Stomach (tissue), 9 donors: ENCODE measurements around the gene TMEM248. TPM values are rescaled to one million over a fixed set of nuclear protein-coding genes. Genes with fewer than 3 reads are reported as not detected.
"Not testable (repeated sequence)": the region's sequence is repeated elsewhere in the genome, so short reads cannot be mapped to it uniquely, and the experiment has no call there.

Experiments
- DNase-seq, 2 donors: peaks; one replicate each; pipeline versions ENCODE4 v3.0.0 to v3.0.0-alpha.2; 2013 to 2019
- H3K27ac ChIP-seq, 5 donors: fragments of 200-600 bp in 4 of 5; sonication (generic) in 4 of 5; one replicate each; pipeline ENCODE4 v1.5.1; 2013 to 2019; ENCODE audit warnings: mild to moderate bottlenecking in 1 of 5, moderate library complexity in 1 of 5
- H3K27me3 ChIP-seq, 3 donors: fragments of 200-600 bp; sonication (generic); one replicate each; pipeline ENCODE4 v1.5.1; 2017 to 2019; ENCODE audit warnings: mixed run types in 1 of 3
- H3K36me3 ChIP-seq, 4 donors: fragments of 200-600 bp; sonication (generic); 1 replicate in 3 of 4; 2 replicates in 1 of 4; pipeline ENCODE4 v1.5.1; 2016 to 2019
- H3K4me1 ChIP-seq, 4 donors: fragments of 200-600 bp; sonication (generic); one replicate each; pipeline ENCODE4 v1.5.1; 2016 to 2019
- H3K4me3 ChIP-seq, 4 donors: fragments of 200-600 bp; sonication (generic) in 3 of 4; one replicate each; pipeline ENCODE4 v1.5.1; 2016 to 2019; ENCODE audit warnings: mild to moderate bottlenecking in 1 of 4
- H3K9me3 ChIP-seq, 4 donors: fragments of 200-600 bp; sonication (generic); one replicate each; pipeline ENCODE4 v1.5.1; 2016 to 2019
- EP300 ChIP-seq: sonication (generic); formaldehyde crosslinking; IDR thresholded peaks from one replicate; pipeline ENCODE4 v1.6.1; 2017; ENCODE audit warnings: antibody characterized with exemption
- POLR2A ChIP-seq, 4 donors: fragments of 450-650 bp; IDR thresholded peaks; one replicate each; pipeline ENCODE4 v1.6.1; 2016; ENCODE audit warnings: antibody characterized with exemption in 4 of 4, control low read depth in 2 of 4, mild to moderate bottlenecking in 1 of 4, moderate library complexity in 1 of 4
- POLR2AphosphoS5 ChIP-seq, 3 donors: sonication (generic); formaldehyde crosslinking; IDR thresholded peaks; one replicate each; pipeline ENCODE4 v1.6.1; 2016; ENCODE audit warnings: antibody characterized with exemption in 3 of 3
- WGBS, 5 donors: extraction: QIAGEN DNeasy Blood & Tissue Kit in 3 of 5; methylation state at CpG; one replicate each; pipeline versions ENCODE4 v1.1.5 to v1.1.7; 2013 to 2018; 5-methylcytosine and 5-hydroxymethylcytosine counted together
- intact Hi-C: fragments of 100-400 bp; cut with DNase I; formaldehyde crosslinking; loops from one replicate; pipeline ENCODE4 v1.15.1; 2023; ENCODE audit warnings: low total_unique reads
- polyA plus RNA-seq, 3 donors: library from polyadenylated mRNA; stranded (reverse); fragments of 200-250 nt; gene quantifications; one replicate each; pipeline ENCODE4 v1.2.3, GENCODE V29; 2013
- total RNA-seq, 5 donors: library from RNA; depleted of rRNA; stranded (reverse); fragments of >200 nt; gene quantifications; one replicate each; pipeline versions ENCODE4 v1.1.0 to v1.2.3, GENCODE V29; 2014 to 2016
- TF ChIP-seq, protein P1 (sequence below), 7 experiments: fragments of 450-650 bp in 4 of 7; fragments of 200-600 bp in 3 of 7; sonication (generic) in 3 of 7; IDR thresholded peaks; one replicate each; pipeline ENCODE4 v1.5.1; 2016 to 2019; ENCODE audit warnings: antibody characterized with exemption in 7 of 7, control low read depth in 2 of 7, mild to moderate bottlenecking in 1 of 7
- donor health status: healthy with polysubstance abuse.
- donor health status: Bipolar disorder and iron deficiency.
- donor health status: healthy.

The TMEM248 gene
- total and polyA plus RNA-seq, 8 donors, result 20.3 to 157 (median 118) TPM

DNA sequence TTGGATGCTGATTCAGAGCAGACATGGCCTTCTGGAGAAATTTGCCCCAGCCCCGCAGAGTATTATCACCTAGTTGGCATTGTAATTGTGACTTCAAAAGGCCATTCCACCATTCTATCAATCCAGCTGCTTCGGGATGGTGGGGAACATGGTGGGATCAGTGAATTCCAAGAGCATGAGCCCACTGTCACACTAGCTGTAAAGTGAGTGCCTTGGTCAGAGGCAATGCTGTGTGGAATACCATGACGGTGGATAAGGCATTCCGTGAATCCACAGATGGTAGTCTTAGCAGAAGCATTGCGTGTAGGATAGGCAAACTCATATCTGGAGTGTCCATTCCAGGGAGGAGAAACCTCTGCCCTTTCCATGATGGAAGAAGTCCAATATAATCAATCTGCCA, 13.3 kb upstream of the TMEM248 start:
- Histone ChIP-seq H3K27me3 (no peaks in the 10 kb centered on the region), H3K27ac (no peak overlapping the region), H3K4me3 (no peak overlapping the region), H3K9me3 (no peaks in the 10 kb centered on the region), H3K4me1 (no peaks in the 10 kb centered on the region), H3K36me3 (peaks cover 0 to 28% (median 12%) of the 10 kb centered on the region in 4 donors)
- WGBS, 5 donors, result 94 to 97% (median 96%) methylated on average over 5 of the region's 5 CpGs
- TF ChIP-seq EP300, result no peak
- TF ChIP-seq, protein P1, sequence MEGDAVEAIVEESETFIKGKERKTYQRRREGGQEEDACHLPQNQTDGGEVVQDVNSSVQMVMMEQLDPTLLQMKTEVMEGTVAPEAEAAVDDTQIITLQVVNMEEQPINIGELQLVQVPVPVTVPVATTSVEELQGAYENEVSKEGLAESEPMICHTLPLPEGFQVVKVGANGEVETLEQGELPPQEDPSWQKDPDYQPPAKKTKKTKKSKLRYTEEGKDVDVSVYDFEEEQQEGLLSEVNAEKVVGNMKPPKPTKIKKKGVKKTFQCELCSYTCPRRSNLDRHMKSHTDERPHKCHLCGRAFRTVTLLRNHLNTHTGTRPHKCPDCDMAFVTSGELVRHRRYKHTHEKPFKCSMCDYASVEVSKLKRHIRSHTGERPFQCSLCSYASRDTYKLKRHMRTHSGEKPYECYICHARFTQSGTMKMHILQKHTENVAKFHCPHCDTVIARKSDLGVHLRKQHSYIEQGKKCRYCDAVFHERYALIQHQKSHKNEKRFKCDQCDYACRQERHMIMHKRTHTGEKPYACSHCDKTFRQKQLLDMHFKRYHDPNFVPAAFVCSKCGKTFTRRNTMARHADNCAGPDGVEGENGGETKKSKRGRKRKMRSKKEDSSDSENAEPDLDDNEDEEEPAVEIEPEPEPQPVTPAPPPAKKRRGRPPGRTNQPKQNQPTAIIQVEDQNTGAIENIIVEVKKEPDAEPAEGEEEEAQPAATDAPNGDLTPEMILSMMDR (IDR thresholded peaks at IDR 0.05), result no peak
- no peak for TF ChIP-seq POLR2AphosphoS5 (IDR thresholded peaks at IDR 0.05)
- no peak for TF ChIP-seq POLR2A (IDR thresholded peaks at IDR 0.05)
- intact Hi-C loops, result no loop called here
- no peak for DNase-seq

DNA sequence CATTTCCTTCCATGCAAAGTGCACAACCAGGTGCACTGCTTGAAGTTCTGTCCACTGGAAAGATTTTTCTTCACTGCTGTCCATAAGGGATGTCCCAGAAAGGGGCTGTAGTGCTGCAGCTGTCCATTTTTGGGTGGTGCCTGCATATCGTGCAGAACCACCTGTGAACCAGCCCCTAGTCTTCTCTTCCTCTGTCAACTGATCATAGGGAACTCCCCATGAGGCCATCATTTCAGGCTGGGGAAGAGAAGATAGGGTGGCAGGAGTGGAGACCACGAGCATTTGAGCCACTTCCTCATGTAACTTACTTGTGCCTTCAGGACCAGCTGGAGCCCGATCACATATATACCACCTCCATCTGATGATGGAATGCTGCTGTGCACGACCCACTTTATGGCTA, 12.4 kb upstream of the TMEM248 start:
- H3K4me1 ChIP-seq, intact Hi-C loops, H3K27me3 ChIP-seq, DNase-seq, H3K27ac ChIP-seq, H3K9me3 ChIP-seq, H3K4me3 ChIP-seq: not testable (repeated sequence)
- peaks cover 0 to 19% (median 8%) of the 10 kb centered on the region in 4 donors for H3K36me3 ChIP-seq
- WGBS, 5 donors, result 78 to 88% (median 82%) methylated on average over 3 to 4 of the region's 4 CpGs

DNA sequence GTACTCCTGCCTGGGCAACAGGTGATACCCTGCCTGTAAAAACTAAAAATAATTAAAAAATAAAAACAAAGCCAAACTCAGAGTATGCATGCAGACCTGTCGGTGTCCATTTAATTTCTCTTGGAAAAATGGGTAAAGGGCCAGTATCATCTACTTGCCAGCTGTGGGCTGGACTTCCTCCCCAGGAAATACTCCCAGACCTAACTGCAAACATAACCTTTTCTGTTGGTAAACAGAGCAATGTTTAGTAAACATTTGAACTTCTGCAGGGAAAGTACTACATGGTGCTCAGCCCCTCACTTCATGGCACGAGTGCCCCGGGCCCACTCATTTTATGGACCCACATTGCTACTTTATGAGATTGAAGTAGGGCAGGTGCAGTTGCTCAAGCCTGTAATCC, 10.2 kb upstream of the TMEM248 start:
- no peak for DNase-seq
- Histone ChIP-seq H3K9me3 (no peaks in the 10 kb centered on the region), H3K4me1 (no peaks in the 10 kb centered on the region), H3K4me3 (no peak overlapping the region), H3K27me3 (no peaks in the 10 kb centered on the region), H3K27ac (no peak overlapping the region), H3K36me3 (no peaks in the 10 kb centered on the region)
- 56 to 90% (median 74%) methylated on average over 3 of the region's 3 CpGs for WGBS, 5 donors
- TF ChIP-seq EP300 (no peak), POLR2AphosphoS5 (IDR thresholded peaks at IDR 0.05) (no peak), POLR2A (IDR thresholded peaks at IDR 0.05) (no peak)
- TF ChIP-seq, protein P1 (IDR thresholded peaks at IDR 0.05), result no peak
- intact Hi-C loops, result no loop called here

DNA sequence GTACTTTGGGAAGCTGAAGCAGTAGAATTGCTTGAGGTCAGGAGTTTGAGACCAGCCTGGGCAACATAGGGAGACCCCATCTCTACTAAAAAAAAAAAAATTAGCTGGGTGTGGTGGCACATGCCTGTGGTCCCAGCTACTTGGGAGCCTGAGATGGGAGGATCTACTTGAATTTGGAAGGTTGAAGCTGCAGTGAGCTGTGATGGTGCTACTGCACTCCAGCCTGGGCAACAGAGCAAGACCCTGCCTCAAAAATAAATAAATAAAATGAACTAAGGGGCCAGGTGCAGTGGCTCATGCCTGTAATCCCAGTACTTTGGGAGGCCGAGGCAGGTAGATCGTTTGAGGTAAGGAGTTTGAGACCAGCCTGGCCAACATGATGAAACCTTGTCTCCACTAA, 9.8 kb upstream of the TMEM248 start:
- H3K4me3 ChIP-seq, H3K9me3 ChIP-seq, H3K27ac ChIP-seq, H3K27me3 ChIP-seq, intact Hi-C loops, H3K36me3 ChIP-seq, DNase-seq, H3K4me1 ChIP-seq: not testable (repeated sequence)
- WGBS, 5 donors, result 90 to 95% (median 93%) methylated on average over 2 of the region's 2 CpGs

DNA sequence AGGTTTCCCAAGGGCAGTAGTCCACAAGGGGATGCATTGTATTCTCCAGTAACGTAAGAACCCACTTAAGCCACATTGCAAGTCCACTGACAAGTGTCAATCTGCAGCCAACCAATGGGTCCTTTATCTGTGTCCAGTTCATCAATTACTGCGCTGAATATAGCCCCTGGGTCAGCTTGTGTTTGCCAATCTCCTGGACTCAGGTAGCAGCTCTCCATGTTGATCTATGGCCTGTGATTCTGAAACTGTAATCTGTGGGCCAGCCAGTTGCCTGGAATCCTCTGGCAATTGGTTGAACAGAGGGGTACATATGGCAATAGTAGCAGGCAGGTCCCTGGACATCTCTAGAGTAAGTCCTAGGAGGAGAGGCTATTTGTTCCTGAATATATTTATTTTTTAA, 8.8 kb upstream of the TMEM248 start:
- TF ChIP-seq, protein P1 (IDR thresholded peaks at IDR 0.05), result no peak
- TF ChIP-seq EP300 (no peak), POLR2A (IDR thresholded peaks at IDR 0.05) (no peak), POLR2AphosphoS5 (IDR thresholded peaks at IDR 0.05) (no peak)
- Histone ChIP-seq H3K27ac (no peak overlapping the region), H3K4me3 (no peak overlapping the region), H3K4me1 (no peaks in the 10 kb centered on the region), H3K36me3 (no peaks in the 10 kb centered on the region), H3K9me3 (no peaks in the 10 kb centered on the region), H3K27me3 (no peaks in the 10 kb centered on the region)
- no peak for DNase-seq
- WGBS, 5 donors, result 50 to 91% (median 77%) methylated on average over 2 of the region's 2 CpGs
- intact Hi-C loops, result no loop called here
